Measurements from ENCODE around the gene SBNO1.
"Not testable (repeated sequence)": the region's sequence is repeated elsewhere in the genome, so short reads cannot be mapped to it uniquely, and the experiment has no call there.

Gene SBNO1

DNA sequence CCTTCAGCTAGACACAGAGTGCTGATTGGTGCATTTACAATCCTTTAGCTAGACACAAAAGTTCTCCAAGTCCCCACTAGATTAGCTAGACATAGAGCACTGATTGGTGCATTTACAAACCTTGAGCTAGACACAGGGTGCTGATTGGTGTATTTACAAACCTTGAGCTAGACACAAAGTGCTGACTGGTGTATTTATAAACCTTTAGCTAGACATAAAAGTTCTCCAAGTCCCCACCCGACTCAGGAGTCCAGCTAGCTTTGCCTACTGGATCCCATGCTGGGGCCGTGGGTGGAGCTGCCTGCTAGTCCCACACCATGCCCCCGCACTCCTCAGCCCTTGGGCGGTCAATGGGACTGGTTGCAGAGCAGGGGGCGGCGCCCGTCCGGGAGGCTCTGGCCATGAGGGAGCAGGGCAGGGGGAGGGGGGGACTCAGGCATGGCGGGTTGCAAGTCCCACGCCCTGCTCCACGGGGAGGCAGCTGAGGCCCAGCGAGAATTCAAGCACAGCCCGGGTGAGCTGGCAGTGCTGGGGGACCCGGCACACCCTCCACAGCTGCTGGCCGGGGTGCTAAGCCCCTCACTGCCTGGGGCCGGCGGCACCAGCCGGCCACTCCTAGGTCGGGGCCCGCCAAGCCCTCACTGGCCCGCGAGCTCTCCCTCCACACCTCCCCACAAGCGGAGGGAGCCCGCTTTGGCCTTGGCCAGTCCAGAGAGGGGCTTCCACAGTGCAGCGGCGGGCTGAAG is 115.5 kb downstream of the SBNO1 start:
- not testable (repeated sequence) for DNase-seq (ENCODE audit: low spot score)

DNA sequence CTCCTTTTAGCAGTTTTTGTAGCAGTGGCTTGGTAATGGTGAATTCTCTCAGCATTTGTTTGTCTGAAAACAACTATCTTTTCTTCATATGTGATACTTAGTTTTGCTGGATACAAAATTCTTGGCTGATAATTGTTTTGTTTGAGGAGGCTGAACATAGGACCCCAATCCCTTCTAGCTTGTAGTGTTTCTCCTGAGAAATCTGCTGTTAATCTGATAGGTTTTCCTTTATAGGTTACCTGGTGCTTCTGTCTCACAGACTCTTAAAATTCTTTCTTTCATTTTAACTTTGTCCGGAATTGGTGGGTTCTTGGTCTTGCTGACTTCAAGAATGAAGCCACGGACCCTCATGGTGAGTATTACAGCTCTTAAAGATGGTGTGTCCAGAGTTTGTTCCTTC is 116.5 kb downstream of the SBNO1 start:
- DNase-seq (ENCODE audit: low spot score) = not testable (repeated sequence)

DNA sequence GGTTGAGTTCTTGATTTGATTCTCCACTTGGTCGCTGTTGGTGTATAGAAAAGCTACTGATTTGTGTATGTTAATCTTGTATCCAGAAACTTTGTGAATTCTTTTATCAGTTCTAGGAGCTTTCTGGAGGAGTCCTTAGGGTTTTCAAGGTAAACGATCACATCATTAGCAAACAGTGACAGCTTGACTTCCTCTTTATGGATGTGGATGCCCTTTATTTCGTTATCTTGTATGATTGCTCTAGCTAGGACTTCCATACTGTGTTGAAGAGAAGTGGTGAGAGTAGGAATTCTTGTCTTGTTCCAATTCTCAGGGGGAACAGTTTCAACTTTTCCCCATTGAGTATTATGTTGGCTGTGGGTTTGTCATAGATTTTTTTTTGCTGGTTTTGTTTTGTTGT is 119.0 kb downstream of the SBNO1 start:
- DNase-seq (ENCODE audit: low spot score) = no peak

DNA sequence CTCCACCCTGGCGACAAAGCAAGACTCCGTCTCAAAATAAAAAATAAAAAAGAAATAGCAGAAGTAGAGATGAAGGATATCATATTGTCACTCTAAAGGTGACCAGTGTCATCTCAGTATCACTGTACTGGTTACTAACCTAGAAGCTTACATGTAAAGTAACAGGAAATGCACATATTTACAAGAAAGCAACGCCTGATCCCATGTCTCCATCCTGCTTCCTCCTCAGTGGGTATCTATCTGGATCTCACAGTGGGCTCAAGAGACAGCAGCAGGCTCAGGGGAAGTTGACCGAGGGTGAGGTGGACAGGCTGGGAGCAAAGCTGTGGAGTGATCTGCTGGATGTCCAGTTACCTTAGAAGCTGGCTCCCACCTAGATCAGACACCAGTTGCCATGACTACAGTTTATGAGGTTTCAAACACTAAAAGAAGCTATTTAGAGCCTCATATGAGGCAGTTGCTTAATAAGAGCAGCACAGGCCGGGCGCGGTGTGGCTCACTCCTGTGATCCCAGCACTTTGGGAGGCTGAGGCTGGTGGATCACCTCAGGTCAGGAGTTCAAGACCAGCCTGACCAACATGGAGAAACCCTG is 120.9 kb downstream of the SBNO1 start:
- DNase-seq (ENCODE audit: low spot score) = no peak

DNA sequence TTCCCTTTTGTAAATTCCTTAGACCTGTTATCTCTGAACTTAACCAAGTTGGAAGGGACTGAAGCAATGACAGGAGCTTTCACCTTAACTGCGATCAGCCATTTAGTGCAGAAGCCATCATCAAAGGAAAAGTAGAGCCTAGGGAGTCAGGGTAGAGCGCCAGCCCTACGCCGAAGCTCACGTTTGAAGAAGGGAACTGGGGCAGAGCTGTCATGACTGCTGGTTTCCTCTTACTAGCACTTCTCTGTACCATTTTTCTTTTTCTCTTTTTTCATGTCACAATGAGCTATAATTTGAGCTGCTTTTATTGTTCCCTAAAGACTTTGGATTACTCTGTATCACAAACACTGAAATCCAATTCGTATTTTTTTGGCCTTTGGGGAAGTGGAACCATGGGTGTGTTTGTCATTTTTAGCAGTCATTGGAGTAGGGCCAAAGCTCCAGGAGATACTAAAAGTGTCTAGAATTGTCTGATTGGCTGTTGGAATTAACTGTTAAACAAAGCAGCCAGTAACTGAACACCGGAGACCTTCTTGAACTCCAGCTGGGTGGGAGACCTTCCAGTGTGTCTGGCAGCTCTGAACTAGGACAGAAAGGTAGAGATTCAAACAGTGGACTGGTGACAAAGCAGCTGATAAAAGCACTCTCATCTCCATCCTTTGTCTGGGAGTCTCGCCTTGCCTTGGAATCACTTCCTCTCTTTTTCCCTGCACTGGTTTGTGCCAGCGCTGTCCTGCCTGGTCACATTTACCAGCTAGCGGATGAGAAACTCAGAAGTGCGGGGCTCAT is 122.3 kb downstream of the SBNO1 start:
- peak; percentile 88 for DNase-seq (ENCODE audit: low spot score)

Data from cerebellar cortex (tissue), 1 donor.